AG09319 (cell line): ENCODE results near the gene OVCA2.

Source experiments
- DNase-seq: peaks from one replicate; pipeline ENCODE4 v3.0.0-alpha.2; 2010; ENCODE audit warnings: low read depth; ENCODE audit errors: extremely low read depth
- TF ChIP-seq, protein P1 (sequence below): IDR thresholded peaks from 2 replicates; pipeline ENCODE4 v1.5.1; 2011; ENCODE audit warnings: low read depth, mild to moderate bottlenecking, inconsistent platforms, low read length, moderate library complexity

The OVCA2 gene

DNA sequence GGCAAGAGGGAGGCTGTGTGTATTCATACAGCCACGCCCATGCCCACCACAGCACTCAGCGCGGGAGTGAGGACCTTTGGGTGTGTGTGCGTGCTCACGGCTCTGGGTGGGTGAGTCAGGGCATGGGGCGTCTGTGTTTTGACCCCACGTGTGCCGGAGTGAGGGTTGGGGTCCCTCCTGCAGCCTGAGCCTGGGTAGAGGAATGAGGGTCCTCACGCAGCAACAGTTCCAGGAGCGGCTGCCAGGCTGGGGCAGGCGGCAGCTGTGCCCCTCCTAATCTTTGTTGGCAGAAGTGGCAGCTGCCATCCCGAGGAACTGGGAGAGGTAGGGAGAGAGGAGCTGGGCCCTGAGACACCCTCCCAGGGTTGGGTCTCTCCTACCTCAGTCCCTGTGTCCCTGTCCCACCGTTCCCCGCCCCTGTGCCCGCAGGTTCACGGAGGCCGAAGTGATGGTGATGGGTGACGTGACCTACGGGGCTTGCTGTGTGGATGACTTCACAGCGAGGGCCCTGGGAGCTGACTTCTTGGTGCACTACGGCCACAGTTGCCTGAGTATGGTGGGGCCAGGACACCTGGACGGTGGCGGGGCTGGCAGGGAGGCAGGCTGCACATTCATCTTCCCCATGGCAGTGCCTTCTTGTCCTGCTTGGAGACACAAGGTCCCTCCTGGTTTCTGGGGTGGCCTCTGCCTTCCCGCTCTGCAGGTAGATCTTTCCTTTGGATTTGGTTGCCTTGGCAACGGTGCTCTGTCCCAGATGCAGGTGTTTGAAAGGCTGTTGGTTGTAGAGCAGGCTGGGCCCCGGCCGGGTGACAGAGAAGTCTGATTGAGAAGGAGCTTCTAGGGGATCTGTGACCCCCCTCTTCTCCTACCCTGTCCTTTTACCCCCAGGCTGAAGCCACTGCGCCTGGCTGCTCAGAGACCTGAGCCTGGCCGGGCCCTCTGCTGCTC lies 6.0 kb upstream of the OVCA2 start:
- no peak for DNase-seq
- TF ChIP-seq, protein P1, sequence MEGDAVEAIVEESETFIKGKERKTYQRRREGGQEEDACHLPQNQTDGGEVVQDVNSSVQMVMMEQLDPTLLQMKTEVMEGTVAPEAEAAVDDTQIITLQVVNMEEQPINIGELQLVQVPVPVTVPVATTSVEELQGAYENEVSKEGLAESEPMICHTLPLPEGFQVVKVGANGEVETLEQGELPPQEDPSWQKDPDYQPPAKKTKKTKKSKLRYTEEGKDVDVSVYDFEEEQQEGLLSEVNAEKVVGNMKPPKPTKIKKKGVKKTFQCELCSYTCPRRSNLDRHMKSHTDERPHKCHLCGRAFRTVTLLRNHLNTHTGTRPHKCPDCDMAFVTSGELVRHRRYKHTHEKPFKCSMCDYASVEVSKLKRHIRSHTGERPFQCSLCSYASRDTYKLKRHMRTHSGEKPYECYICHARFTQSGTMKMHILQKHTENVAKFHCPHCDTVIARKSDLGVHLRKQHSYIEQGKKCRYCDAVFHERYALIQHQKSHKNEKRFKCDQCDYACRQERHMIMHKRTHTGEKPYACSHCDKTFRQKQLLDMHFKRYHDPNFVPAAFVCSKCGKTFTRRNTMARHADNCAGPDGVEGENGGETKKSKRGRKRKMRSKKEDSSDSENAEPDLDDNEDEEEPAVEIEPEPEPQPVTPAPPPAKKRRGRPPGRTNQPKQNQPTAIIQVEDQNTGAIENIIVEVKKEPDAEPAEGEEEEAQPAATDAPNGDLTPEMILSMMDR = no peak

DNA sequence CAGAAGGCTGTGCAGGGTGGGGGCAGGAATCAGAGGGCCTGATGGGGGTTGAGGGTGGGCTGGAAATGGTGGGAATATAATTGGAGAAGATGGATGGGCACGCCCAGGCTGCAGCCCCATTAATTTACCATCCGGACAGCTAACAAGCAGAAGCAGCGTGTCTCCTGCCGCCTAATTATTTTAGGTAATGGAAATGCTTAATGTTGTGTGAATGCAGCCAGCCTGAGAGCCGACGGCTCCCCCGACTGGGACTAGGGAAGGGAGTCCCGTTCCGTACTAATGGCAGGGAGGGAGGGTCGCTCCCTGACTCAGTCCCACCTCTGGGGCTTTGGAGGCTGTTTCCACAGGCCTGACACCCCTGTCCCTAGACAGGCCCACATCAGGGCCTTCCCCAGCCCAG lies 4.7 kb upstream of the OVCA2 start:
- no peak for DNase-seq
- TF ChIP-seq, protein P1 = no peak

DNA sequence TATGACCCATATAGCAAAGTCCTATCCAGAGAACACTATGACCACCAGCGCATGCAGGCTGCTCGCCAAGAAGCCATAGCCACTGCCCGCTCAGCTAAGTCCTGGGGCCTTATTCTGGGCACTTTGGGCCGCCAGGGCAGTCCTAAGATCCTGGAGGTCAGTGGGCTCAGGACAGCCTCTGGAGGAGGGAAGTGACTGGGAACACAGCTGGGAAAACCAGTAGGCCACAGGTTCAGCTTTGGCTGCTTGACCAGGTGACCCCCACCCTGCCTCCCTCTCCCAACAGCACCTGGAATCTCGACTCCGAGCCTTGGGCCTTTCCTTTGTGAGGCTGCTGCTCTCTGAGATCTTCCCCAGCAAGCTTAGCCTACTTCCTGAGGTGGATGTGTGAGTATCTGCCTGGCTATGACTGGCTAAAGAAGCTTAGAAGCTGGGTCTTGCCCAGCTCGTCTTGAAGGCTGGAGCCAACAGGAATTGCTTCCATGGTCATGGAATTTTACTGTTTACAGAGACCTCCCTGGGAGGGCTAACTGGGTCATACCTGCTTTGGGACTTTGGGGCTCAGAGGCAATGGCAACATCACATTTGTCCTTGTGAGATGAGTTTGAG lies 1.5 kb upstream of the OVCA2 start:
- TF ChIP-seq, protein P1 = no peak
- DNase-seq = no peak

DNA sequence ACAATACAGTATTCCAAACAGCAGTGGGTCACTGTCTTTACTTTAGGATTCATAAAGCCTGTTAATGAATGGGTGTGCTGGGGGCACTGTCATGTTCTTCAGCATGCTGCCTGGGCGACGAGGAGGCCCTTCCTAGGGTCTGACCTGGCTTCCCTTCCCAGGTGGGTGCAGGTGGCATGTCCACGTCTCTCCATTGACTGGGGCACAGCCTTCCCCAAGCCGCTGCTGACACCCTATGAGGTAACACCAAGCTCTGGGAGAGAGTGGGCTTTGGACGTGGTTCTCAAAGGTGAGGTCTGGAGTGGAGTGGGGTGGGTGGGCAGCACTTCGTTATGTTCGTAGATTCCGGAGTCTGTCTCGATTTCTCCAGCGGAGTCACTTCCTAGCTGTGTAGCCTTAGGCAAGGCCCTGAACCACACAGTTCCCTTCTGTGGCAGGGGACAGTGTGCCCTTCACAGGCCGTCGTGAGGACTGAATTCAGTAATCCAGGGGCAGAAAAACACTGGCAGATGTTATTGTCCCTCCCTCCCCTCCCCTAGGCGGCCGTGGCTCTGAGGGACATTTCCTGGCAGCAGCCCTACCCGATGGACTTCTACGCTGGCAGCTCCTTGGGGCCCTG lies 771 bp upstream of the OVCA2 start:
- TF ChIP-seq, protein P1 = no peak
- no peak for DNase-seq

DNA sequence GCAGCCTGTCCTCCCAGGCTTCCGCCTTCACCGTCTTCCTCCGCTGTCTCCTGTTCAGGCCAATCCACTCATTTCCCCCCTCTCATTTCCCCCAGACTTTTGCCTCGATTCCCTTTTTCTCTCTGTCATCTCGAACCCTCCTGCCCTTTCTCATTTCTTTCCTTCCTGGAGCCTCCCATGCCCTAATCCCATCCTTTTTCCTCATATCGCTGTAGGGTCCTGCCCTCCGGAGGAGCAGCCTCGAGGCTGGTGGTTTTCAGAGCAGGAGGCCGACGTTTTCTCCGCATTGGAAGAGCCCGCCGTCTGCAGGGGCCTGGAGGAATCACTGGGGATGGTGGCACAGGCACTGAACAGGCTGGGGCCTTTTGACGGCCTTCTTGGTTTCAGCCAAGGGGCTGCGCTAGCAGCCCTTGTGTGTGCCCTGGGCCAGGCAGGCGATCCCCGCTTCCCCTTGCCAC lies 597 bp downstream of the OVCA2 start:
- no peak for DNase-seq
- TF ChIP-seq, protein P1 = peak; percentile 42

DNA sequence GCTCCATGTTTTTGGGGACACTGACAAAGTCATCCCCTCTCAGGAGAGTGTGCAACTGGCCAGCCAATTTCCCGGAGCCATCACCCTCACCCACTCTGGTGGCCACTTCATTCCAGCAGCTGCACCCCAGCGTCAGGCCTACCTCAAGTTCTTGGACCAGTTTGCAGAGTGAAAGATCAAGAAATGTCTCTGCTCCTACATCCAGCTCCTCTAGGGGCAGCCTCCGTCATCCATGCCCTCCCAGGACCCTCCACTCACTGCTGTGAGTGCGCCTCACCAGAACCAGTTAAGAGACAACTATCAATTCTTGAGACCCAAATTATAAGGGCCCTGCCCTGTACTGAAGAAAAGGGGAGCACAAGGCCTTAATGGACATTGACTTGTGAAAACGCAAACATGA lies 1.1 kb downstream of the OVCA2 start:
- DNase-seq = no peak
- TF ChIP-seq, protein P1 = no peak

DNA sequence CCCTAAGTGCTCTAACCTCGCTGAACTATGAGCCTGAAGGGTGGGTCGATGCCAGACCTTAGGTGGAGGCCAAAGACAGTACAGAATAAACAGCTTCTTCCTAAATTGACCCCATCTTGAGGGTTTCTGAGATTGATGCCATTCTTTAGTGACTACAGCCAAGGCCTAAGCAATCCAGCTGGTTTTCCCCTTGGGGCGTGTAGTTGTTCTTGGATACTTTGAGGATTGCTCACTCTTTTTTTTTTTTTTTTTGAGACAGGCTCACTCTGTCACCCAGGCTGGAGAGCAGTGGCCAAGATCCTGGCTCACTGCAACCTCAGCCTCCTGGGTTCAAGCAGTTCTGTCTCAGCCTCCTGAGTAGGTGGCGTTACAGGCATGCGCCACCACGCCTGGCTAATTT lies 2.0 kb downstream of the OVCA2 start:
- no peak for DNase-seq
- TF ChIP-seq, protein P1 = no peak
